Cardiac septum (tissue), 1 donor: Measurements from ENCODE around the gene NDUFAF8. TPM values are rescaled to one million over a fixed set of nuclear protein-coding genes. Genes with fewer than 3 reads are reported as not detected.
"Not testable (repeated sequence)": the region's sequence is repeated elsewhere in the genome, so short reads cannot be mapped to it uniquely, and the experiment has no call there.

Source experiments
- DNase-seq: peaks from one replicate; pipeline ENCODE4 v3.0.0-alpha.2; 2020; ENCODE audit warnings: low spot score
- intact Hi-C: fragments of 100-400 bp; cut with DNase I; formaldehyde crosslinking; loops from one replicate; pipeline ENCODE4 v1.14.0; 2022
- total RNA-seq: library from RNA; stranded (reverse); fragmentation: NEBNext Ultra II Directional; extraction: Animal tissue kit (Norgen Biotek cat#: 25700); gene quantifications from one replicate; pipeline ENCODE4 v1.2.1, GENCODE V29; 2021
- donor health status: DM: no; HTN: no; CAD: no.

Gene NDUFAF8
- total RNA-seq, 1 donor from 2014 or later: 61.0 TPM

- intact Hi-C loops: no loop called here
- DNase-seq: no peak
These were observed 17.1 kb upstream of the NDUFAF8 start for GRCh38 chr17:81221842-81222619.

DNA sequence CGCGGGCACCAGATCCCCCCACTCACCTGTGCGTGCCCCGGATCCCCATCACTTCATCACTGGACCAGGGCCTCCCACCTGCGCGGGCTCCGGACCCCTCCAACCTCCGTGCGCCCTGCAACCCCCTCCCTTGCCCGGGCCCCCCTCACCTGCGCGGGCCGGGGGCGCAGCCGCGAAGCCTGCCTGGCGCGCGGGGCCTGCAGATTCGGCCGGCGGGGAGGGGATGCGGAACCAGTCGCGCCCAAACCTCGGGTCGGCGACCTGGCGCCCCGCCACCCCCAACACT is 16.6 kb upstream of the NDUFAF8 start:
- intact Hi-C loops: no loop called here
- DNase-seq: no peak

DNA sequence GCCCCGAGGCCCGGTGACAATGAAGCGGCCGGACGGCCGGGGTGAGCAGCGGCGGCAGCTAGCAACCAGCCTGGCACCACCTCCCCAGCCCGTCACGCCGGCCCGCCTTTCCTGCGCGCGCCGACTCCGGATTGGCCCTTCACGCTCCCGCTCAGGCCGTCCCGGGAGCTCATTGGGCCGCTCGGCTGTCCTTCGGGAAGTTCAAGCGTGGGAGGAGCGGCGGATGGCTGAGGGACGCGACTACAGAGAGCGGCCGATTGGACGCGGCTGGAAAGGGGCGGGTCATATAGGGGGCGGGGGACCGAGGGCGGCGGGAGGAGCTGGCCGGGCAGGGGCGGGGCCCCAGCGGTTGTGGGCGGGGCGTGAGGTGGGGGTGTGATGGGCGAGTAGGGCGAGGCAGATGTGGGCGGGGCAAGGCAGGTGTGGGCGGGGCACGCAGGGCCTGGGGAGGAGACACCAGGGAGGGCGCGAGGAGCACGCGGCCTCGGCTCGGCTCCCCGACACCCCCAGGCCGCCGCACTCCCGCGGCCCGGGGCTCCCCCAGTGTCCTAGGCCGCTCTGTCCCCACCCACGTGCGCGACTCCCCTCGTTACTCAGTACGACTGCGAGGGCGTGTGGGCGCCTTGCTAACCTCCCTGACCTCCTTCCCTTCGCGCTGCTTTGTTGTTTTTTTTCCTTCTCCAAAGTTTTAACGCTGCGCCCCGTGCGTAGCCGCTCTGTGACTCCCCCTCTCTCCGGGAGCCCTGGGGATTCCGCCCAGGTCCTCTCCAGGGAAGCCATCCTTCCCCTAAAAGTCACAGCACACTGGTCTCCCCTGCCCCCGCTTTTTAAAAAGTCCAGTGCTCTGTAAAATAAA is 16.0 kb upstream of the NDUFAF8 start, which contains the start of gene CEP131:
TSS of gene CEP131 (minus strand) at position 60 of the 856 bp plus-strand sequence. CDS start 2,909 bp downstream, outside the sequence.
- intact Hi-C loops: no loop called here
- peak; percentile 100 for DNase-seq

GRCh38 chr17:81223762-81224130 is 15.4 kb upstream of the NDUFAF8 start:
- intact Hi-C loops: no loop called here
- no peak for DNase-seq

DNA sequence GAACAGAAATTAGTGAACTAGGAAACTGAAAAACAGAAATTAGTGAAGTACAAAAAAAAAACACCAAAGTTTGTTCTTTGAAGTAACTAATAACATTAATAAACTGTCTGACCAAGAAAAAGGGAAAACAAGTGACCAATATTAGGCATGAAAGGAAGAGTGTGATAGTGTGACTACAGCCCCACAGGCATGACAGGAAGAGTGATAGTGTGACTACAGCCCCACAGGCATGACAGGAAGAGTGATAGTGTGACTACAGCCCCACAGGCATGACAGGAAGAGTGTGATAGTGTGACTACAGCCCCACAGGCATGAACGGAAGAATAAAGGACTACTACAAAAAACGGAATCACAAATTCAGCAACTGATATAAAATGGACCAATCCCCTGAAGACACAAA is 11.5 kb upstream of the NDUFAF8 start:
- DNase-seq, intact Hi-C loops: not testable (repeated sequence)

DNA sequence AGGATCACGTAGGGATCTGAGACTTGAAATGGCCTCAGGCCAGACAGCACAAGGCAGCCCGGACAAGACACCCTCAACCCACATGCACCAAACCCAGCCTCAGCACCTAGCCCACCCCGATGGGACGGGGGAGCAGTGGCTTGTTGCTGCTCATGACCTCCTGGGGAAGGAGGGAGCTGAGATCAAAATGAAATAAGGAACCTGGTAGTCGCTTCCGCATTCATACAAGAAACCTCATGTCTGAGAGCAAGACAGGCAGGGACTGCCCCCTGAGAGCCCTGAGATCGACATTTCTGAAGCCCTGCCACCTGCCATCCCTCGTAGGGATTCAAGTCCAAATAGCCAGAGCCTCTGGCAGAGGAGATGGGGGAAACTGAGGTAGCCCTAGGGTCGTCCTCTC is 10.7 kb upstream of the NDUFAF8 start:
- DNase-seq: no peak
- intact Hi-C loops: no loop called here

DNA sequence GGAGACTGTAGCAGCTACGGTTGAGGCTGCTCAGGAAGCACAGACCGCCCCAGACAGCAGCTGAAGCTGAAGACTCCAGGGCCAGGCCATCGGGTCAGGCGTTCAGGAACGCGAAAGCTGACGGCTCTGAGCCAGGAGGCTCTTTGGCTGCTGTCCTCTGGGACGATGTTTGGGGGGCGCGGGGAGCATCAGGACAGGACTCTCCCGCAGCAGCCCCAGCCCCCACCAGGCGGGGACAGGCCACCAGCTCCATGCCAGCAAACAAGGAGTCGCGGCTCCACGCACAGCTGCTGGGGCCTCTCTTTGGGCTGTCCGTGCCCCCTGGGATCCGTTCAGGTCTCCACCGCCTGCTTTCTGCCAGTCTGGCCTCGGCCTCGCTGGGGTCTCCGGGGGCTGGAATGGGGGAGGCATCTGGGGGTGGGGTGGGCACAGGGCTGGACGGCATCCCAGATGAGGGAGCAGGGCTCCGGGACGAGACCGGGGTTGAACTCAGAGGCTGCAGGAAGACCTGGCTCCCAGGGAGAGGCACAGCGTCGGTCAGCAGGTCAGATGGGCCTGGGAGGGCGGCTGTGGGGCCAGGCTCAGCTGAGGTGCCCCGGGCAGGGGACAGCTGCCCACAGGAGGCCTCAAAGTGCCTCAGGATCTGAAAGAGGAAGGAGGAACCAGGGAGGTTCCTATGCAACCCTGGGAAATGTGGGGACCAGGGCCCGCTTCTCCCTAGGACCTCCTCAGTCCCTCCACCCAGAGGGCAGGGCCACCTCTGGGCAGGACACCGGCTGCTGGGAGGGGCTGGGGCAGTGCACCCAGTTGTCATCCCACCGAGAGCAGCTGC is 10.1 kb upstream of the NDUFAF8 start:
- intact Hi-C loops: no loop called here
- no peak for DNase-seq

- DNase-seq: no peak
- intact Hi-C loops: no loop called here
These were observed 9.5 kb upstream of the NDUFAF8 start for GRCh38 chr17:81229666-81229920.

GRCh38 chr17:81230043-81230820 is 8.9 kb upstream of the NDUFAF8 start:
- intact Hi-C loops: no loop called here
- DNase-seq: no peak

DNA sequence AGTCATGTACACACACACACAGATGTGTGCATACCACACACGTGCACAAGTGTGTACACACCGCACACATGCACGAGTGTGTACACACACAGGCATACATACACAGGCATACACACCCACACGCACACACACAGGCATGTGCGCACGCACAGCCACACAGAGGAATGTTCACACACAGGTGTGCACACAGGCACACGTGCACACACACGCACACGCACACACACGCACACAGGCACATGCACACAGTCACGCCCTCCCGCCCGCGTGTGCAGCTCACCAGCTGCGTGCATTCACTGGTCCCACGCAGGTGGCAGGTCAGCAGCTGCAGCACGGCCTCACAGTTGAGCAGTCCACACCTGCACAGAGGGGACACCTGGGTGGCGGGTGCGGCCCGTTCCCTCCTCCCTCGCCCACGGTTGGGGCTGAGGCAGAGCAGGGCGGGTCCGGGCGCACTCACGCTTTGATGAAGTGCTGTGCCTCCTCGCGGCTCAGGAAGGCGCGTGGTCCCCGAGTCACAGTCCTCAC is 7.9 kb upstream of the NDUFAF8 start:
- intact Hi-C loops: no loop called here
- no peak for DNase-seq

GRCh38 chr17:81231766-81232581 is 7.1 kb upstream of the NDUFAF8 start:
- DNase-seq: no peak
- intact Hi-C loops: no loop called here

DNA sequence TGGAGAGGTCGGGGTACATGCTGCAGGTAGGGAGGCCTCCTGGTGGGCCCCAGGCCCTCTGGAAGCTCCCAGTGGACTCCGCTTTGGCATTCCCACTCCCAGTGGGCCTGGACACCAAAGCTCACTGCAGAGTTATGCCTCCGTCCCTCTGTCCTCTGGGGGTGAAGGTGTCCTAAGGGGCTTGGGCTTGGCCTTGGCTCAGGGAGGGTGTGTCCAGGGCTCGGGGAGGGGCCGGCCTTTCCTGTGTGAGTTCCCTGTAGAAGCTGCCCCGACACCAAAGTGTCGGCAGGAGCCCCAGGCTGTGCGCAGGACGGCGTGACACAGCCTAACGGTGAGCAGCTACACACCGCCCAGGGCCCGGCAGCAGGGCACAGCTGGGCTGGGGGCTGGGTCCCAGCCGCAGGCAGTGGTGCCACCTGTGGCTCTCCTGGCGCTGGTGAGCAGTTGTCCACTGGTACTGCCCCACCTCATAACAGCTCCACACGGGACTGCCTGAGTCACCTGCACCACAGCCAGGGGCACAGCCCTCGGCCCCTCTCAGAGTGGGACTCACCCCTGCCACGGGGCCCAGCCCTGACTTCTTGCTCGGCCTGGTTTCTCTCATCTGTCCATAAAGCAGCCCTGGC is 6.4 kb upstream of the NDUFAF8 start:
- intact Hi-C loops: no loop called here
- DNase-seq: no peak

DNA sequence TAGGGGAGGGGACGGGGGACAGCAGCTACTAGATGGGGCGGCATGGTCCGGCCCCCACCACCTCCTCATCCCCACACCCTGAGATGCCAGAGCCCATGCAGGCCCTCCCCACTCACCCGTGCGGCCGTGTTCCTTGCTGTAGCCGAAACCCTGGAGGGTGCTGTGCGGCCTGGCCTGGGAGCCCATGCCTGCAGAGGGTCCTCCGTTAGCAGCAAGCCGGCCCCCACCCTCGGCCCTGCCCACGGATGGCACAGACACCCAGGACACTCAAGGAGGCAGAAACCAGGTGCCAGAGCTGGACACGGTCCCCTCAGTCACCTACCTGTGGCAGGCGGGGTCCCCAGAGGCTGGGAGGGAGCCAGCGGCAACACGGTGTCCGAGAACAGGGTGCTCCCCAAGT is 5.8 kb upstream of the NDUFAF8 start:
- intact Hi-C loops: no loop called here
- DNase-seq: no peak

GRCh38 chr17:81233811-81234505 is 5.2 kb upstream of the NDUFAF8 start:
- no peak for DNase-seq
- intact Hi-C loops: no loop called here

DNA sequence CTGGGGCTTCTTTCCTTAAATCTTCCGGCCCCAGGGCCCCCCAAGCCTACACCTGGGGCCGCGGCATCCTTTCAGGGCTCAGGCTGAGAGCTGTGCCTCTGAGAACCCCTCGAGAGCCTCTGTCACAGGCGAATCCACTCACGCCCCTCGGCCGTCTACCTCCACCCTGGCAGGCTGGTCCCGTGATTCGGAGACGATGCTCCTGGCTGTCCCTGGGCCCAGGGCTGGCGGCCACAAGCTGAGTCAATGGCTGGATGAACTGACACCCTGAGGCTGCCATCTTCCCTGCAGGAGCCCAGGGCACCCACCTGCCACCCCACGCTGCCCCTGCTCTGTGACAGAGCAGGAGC is 4.6 kb upstream of the NDUFAF8 start:
- no peak for DNase-seq
- intact Hi-C loops: no loop called here

- no peak for DNase-seq
- intact Hi-C loops: no loop called here
These were observed 3.9 kb upstream of the NDUFAF8 start for GRCh38 chr17:81234940-81235821.
